ENCODE data around the gene CDCA4.

GRCh38 chr14:105050551-105050897, 29.6 kb upstream of the CDCA4 start:
- TF ChIP-seq SPI1 (IDR thresholded peaks at IDR 0.05; ENCODE audit: borderline replicate concordance, insufficient read depth, low read depth, low read length), result no peak
- no peak for TF ChIP-seq PAX5 (IDR thresholded peaks at IDR 0.05; ENCODE audit: borderline replicate concordance, low read depth, low read length)
- no peak for TF ChIP-seq CREB1 (IDR thresholded peaks at IDR 0.05; ENCODE audit: low read depth)
- no peak for TF ChIP-seq SP1 (IDR thresholded peaks at IDR 0.05; ENCODE audit: low read depth, low read length)

Data from GM12878 (cell line).